Tibial nerve (tissue), 4 donors: Measurements from ENCODE around the gene PNPLA7.
"Not testable (repeated sequence)": the region's sequence is repeated elsewhere in the genome, so short reads cannot be mapped to it uniquely, and the experiment has no call there.

ENCODE experiments used
- CTCF ChIP-seq, 5 experiments: fragments of 200-600 bp in 3 of 5; fragments of 450-650 bp in 2 of 5; sonication (generic) in 3 of 5; IDR thresholded peaks; one replicate each; pipeline ENCODE4 v1.5.1; 2016 to 2019; ENCODE audit warnings: antibody characterized with exemption in 5 of 5, mild to moderate bottlenecking in 3 of 5, moderate library complexity in 2 of 5
- EP300 ChIP-seq, 2 donors: sonication (generic); formaldehyde crosslinking; IDR thresholded peaks; one replicate each; pipeline ENCODE4 v1.6.1; 2017; ENCODE audit warnings: antibody characterized with exemption in 2 of 2, mild to moderate bottlenecking in 1 of 2
- POLR2A ChIP-seq, 2 donors: fragments of 450-650 bp; IDR thresholded peaks; one replicate each; pipeline ENCODE4 v1.6.1; 2017; ENCODE audit warnings: antibody characterized with exemption in 2 of 2, mild to moderate bottlenecking in 2 of 2, moderate library complexity in 2 of 2

DNA sequence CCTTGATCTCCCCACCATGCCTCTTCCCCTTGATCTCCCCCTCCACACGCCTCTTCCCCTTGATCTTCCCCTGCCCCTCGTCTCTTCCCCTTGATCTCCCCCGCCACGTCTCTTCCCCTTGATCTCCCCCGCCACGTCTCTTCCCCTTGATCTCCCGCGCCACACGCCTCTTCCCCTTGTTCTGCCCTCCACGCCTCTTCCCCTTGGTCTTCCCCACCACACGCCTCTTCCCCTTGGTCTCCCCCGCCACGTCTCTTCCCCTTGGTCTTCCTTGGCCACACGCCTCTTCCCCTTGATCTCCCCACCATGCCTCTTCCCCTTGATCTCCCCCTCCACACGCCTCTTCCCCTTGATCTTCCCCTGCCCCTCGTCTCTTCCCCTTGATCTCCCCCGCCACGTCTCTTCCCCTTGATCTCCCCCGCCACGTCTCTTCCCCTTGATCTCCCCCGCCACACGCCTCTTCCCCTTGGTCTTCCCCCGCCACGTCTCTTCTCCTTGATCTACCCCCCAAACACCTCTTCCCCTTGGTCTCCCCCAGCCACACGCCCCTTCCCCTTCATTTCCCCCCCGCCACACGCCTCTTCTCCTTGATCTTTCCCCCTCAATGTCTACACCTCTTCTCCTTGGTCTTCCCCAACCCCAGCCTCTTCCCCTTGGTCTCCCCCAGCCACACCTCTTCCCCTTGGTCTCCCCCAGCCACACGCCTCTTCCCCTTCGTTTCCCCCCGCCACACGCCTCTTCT lies 98.8 kb downstream of the PNPLA7 start:
- not testable (repeated sequence) for TF ChIP-seq CTCF, POLR2A, EP300 (IDR thresholded peaks at IDR 0.05)
